KG1 (cell line): Measurements from ENCODE around the gene DLEC1.

ENCODE experiments used
- DNase-seq: peaks from one replicate; lab custom pipeline; 2025; lab: John Stamatoyannopoulos, UW

Gene DLEC1

GRCh38 chr3:38039101-38039898 is at the start of gene DLEC1:
Gene DLEC1, plus strand, starts transcription at chr3:38039208. Its CDS starts 18 bp downstream, at chr3:38039226.
- no peak for DNase-seq

- DNase-seq, result no peak
These were observed 49.1 kb upstream of the DLEC1 start for GRCh38 chr3:37989821-37990480.

- no peak for DNase-seq
These were observed 48.5 kb upstream of the DLEC1 start, which contains the start of gene VILL for GRCh38 chr3:37990527-37990926. Gene VILL, plus strand, starts transcription at chr3:37990786. Its CDS starts 2,887 bp downstream, at chr3:37993673.

- no peak for DNase-seq
These were observed 47.9 kb upstream of the DLEC1 start for GRCh38 chr3:37991109-37991508.

- no peak for DNase-seq
These were observed 47.2 kb upstream of the DLEC1 start for GRCh38 chr3:37991823-37992222.

GRCh38 chr3:37992271-37993066 is 46.5 kb upstream of the DLEC1 start:
- DNase-seq, result no peak

GRCh38 chr3:37993067-37993455 is 45.9 kb upstream of the DLEC1 start:
- no peak for DNase-seq

- DNase-seq, result no peak
These were observed 45.6 kb upstream of the DLEC1 start for GRCh38 chr3:37993460-37993819.

- DNase-seq, result peak; percentile 59
These were observed 45.0 kb upstream of the DLEC1 start for GRCh38 chr3:37993820-37994638.

- DNase-seq, result no peak
These were observed 44.4 kb upstream of the DLEC1 start for GRCh38 chr3:37994639-37994972.

GRCh38 chr3:37995652-37996641 is 43.1 kb upstream of the DLEC1 start:
- no peak for DNase-seq

- peak; percentile 77 for DNase-seq
These were observed 42.2 kb upstream of the DLEC1 start for GRCh38 chr3:37996785-37997301.

- no peak for DNase-seq
These were observed 41.7 kb upstream of the DLEC1 start for GRCh38 chr3:37997342-37997741.

GRCh38 chr3:37997791-37998370 is 41.1 kb upstream of the DLEC1 start:
- no peak for DNase-seq

- no peak for DNase-seq
These were observed 39.2 kb upstream of the DLEC1 start for GRCh38 chr3:37999836-38000235.

- DNase-seq, result no peak
These were observed 38.6 kb upstream of the DLEC1 start for GRCh38 chr3:38000242-38000916.

- no peak for DNase-seq
These were observed 38.0 kb upstream of the DLEC1 start for GRCh38 chr3:38000965-38001455.

- DNase-seq, result no peak
These were observed 37.4 kb upstream of the DLEC1 start for GRCh38 chr3:38001456-38002081.
